ENCODE data around the gene APEX1.

The APEX1 gene

DNA sequence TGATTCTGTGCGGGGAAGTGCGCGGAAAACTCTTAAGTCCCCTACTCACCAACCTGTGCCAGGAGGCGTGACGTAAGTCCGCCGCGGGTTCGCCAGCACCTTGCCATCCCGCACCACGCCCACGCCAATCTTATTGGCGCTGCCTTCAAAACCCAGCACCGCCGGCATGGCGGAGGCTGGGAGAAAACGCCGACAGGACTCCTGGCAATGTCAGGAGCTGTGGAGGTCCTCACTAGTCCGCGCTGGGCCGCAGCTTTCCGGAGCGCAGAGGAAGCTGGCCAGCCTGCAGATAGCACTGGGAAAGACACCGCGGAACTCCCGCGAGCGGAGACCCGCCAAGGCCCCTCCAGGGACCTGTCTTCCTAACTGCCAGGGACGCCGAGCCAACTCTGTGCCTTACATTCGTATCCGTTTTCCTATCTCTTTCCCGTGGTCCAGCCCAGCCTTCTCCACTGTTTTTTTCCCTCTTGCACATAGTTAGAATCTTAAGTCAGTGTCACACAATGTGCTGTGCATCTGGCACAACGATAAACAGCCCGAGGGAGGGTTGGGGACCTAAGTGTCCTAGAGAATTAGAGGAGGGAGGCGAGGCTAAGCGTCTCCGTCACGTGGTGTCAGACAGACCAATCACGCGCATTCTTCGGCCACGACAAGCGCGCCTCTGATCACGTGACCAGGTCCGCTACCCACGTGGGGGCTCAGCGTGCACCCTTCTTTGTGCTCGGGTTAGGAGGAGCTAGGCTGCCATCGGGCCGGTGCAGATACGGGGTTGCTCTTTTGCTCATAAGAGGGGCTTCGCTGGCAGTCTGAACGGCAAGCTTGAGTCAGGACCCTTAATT, at the start of gene APEX1, which contains the start of gene OSGEP:
Gene APEX1 (plus strand): TSS at position 711 of the 839 bp plus-strand sequence. CDS start 420 bp downstream, outside the sequence.
Gene OSGEP (minus strand): TSS at position 297 of the 839 bp plus-strand sequence. CDS start 129 bp downstream, at position 168.
- peak; percentile 98 for DNase-seq (ENCODE audit: low spot score)

- no peak for DNase-seq (ENCODE audit: low spot score)
Observed at GRCh38 chr14:20409226-20409625, 45.8 kb upstream of the APEX1 start.

GRCh38 chr14:20412411-20412810, 42.6 kb upstream of the APEX1 start:
- DNase-seq (ENCODE audit: low spot score): peak; percentile 8

DNA sequence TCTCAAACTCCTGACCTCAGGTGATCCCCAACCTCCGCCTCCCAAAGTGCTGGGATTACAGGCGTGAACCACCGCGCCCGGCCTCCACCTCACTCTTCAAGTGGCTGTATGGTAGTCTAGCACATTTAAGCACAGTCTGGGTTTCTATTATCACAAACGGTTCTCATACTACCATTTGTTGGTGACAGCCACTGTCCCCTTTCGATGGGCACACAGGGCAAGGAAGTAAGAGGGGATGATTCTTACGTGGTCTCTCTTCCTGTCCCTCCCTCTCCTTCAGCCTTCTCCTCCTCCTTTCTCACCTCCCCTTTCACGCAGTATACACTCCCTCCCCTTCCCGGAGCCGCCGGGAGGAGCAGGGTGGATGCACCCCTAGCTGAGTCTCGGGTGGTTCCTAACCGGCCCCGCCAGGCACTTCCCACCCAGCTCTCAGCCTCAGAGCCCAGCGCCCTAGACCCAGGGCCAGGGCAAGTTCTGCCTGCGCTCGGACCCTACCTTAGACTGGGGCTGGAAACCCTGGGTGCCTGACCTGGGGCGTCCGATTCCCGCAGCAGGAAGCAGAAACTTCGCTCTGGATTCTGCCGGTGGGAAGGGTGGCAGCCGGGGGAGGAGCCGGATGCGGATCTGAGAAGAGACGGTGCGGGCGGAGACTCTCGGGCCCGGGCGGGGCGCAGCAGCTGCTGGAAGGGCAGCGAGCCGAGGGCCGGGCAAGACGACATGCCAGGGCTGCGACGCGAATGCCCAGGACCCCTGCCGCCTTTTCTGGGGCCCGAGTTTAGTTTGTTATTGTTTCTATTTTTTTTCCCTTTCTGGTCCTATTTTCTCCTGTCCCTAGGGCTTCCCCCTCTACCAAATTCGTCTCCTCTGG, 41.9 kb upstream of the APEX1 start, which contains the start of gene TEP1:
Gene TEP1 (minus strand): TSS at position 626 of the 868 bp plus-strand sequence. CDS start 5,062 bp downstream, outside the sequence.
- DNase-seq (ENCODE audit: low spot score): peak; percentile 66

DNA sequence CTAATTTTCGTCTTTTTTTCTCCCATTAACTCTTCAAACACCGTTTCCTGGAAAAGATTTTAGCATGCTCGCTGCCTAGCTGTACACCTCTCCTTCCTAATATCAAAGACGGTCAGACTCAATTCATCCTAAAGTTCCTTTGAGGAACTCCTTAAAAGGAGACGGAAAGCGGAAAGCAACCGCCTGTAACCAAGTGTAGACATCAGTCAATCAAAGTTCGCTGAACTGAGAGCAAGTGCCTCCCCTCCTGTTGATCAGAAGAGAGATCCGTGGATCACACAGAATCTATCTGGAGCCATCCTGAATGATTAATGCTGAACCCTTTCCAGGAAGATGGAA, 41.3 kb upstream of the APEX1 start:
- peak; percentile 23 for DNase-seq (ENCODE audit: low spot score)

GRCh38 chr14:20415782-20416206, 39.2 kb upstream of the APEX1 start:
- peak; percentile 60 for DNase-seq (ENCODE audit: low spot score)

DNA sequence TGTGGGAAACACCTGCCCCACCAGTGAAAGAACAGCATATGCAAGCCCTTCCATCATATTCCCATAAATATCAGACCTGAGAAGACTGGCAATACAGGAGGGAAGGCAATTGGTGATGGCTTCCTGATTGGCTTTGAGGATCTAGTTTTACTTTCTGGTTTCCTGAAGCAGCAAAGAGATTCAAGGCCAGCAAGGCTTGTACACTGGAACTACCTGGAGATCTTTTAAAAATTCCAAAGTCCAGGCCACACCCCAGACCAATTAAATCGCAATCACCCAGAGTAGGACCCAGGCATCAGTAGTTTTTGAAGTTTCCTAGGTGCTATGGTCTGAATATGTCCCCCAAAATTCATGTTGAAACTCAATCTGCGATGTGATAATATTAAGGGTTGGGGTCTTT, 38.8 kb upstream of the APEX1 start:
- no peak for DNase-seq (ENCODE audit: low spot score)

GRCh38 chr14:20417250-20418186, 37.5 kb upstream of the APEX1 start:
- DNase-seq (ENCODE audit: low spot score): no peak

DNA sequence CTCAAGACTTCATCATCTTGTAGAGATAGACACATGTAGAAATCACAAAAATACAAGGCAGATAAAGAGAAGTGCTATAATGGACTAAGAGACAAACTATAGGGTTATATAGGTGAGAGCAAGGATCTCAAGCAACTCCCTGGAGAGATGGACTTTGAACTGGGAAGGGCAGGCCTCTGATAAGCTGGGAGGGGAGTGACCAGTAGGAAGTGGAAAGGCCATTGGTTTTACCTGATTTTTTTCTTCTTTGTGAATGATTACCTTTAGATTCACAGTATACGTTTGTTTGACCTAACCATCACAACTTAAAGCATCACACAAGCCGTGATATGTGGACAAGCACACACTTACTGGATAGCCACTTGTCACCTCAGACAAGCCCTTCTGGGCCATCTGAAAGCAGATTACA, 36.5 kb upstream of the APEX1 start:
- DNase-seq (ENCODE audit: low spot score): no peak

GRCh38 chr14:20419419-20419818, 35.6 kb upstream of the APEX1 start:
- no peak for DNase-seq (ENCODE audit: low spot score)

DNA sequence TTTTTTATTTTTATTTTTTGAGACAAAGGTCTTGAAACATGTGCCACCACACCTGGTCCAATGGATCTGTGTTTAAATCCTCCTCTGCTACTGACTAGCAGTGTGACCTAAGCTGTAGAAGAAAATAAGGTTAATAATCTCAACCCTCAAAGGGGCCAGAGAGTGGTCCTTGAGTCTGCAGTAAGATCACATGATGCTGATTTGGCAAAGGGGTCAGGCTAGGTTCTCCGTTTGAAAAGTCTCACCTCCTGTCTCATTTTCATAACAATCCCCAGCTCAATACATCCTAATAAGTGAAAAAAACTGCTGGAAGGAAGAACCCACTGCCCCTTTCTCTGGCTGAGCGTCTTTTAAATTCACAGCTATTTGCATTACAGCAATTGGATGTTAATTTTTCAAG, 33.8 kb upstream of the APEX1 start:
- no peak for DNase-seq (ENCODE audit: low spot score)

DNA sequence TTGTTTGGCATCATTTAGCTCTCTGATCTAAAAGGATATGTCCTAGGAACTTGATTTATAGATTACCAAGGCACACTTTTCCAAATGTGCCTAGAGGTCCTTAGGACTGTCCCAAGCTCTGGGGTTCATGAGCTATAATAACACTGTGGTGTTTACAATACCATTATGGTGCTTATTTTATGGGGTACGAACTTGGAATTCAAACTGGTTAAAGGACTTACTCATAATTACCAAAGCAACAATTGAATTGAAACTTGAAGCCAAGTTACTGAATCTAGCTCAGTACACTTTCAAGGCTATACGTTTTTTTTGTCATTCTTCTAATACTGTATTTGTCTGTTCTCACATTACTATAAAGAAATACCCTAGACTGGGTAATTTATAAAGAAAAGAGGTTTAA, 32.1 kb upstream of the APEX1 start:
- DNase-seq (ENCODE audit: low spot score): no peak

DNA sequence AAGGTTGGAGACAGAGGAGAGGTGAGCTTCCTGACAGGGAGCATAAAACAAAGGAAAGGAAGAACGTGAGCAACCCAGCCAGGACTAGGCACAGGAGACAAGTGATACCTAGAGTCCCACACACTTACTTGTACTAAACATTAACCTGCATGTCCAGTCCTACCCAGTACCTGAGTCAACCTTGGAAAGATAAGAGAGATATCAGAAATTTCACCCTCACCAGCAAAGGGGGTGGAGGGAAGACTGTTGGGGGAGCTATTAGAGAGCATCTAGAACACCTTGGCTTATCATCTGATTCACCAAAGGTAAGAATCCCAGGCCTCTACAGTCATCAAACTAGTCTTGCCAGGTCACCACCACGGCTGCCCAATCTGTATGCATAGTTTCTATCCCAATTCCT, 30.2 kb upstream of the APEX1 start:
- no peak for DNase-seq (ENCODE audit: low spot score)

DNA sequence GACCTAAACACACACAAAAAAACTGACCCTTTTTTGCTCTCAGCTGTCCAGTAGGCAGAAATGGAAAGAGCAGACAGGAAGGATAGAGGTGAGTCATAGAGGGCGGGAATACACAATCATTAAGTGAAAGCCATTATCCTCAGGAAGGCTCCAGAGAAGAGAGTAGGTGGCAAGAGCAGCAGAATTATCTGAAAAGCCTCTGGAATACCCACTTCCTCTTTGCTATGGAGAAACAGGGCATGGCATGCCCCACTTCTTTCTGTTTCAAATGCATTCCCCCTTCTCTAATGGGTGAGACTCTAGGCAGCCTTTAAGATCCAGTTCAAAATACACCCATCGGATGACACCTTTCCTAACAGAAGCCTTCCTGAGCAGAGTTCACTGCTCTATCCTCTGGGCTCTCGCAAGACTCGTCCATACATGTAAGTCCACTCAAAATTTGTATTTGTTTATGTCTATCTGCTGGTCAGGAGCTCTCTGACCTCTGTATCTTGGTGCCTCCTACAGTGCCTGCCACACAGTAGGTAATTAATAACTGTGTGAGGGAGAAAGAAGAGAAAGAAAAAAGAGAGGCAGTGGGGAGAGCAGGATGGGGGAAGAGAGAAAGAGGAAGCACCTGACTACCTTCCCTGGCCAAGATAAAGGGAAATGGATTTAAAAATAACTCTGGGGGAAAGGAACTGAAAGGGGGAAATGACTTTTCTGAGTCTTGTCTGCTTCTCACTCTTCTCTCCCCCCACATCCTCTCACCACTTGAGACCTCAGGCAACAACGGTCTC, 27.6 kb upstream of the APEX1 start:
- no peak for DNase-seq (ENCODE audit: low spot score)

GRCh38 chr14:20428010-20428365, 27.0 kb upstream of the APEX1 start:
- no peak for DNase-seq (ENCODE audit: low spot score)

- no peak for DNase-seq (ENCODE audit: low spot score)
Observed at GRCh38 chr14:20428802-20429201, 26.2 kb upstream of the APEX1 start.

DNA sequence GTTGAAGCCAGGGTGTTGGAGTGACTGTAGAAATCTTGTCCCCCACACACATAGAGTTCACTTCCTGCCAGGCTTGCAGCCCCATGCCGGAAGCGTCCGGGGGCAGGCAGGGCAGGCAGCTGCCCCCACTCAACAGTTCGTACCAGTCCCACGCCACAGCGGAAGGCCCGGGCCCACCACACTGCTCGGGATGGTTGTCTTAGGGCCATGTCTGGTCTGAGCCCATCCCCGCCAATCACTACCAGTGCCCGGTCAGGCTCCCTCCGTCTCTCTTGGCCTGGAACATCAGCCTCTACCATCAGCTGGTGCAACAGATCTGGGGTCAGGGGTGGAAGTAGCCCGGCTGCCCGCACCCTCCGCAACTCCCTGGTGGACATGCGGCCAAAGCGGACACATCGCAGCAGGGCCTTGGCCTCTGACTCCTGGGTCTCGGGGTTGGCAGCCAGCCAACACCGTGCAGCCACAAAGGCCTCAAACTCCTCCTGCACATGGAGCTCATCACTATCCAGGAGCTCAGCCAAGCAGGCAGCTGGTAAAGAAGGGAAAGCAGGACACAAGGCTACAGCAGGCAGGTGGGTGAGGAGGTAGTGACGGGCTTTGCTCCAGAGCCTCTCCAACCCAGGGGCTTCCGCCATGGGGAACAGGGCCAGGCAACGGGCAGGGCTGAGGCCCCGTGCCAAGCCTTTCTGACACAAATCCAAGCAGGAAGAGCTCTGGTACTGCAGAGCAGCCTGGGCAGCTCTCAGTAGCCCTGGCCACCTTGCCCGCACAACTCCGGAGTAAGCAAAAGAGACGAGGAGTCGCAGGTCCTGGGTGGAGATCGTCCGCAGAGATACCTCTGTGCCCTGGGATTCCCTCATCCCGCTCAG, 25.0 kb upstream of the APEX1 start:
- no peak for DNase-seq (ENCODE audit: low spot score)

- DNase-seq (ENCODE audit: low spot score): no peak
Observed at GRCh38 chr14:20434701-20435581, 20.1 kb upstream of the APEX1 start.

All from CD4-positive, alpha-beta T cell treated with Interleukin-6 at 100 ng/mL for 8 hours (primary cell).